Panc1 (cell line): ENCODE measurements around the gene VPS11.

Experiments
- POLR2AphosphoS5 ChIP-seq: IDR thresholded peaks from 2 replicates; pipeline ENCODE4 v1.6.1; 2012; ENCODE audit warnings: mild to moderate bottlenecking, low read depth, low read length, moderate library complexity
- SIN3A ChIP-seq: IDR thresholded peaks from 2 replicates; pipeline ENCODE4 v1.6.1; 2012; ENCODE audit warnings: low read depth, mild to moderate bottlenecking, low read length, moderate library complexity, borderline replicate concordance; ENCODE audit not compliant: insufficient read depth
- TF ChIP-seq, protein P1 (sequence below): fragments of 450-650 bp; IDR thresholded peaks from 2 replicates; pipeline ENCODE4 v1.5.1; 2017; ENCODE audit warnings: mild to moderate bottlenecking
- TF ChIP-seq, protein P2 (sequence below), 2 experiments: IDR thresholded peaks; 2 replicates each; pipeline ENCODE4 v1.6.1; 2011 to 2012; ENCODE audit warnings: low read depth in 2 of 2, control low read depth in 1 of 2, low read length in 1 of 2, mild to moderate bottlenecking in 1 of 2, moderate library complexity in 1 of 2; ENCODE audit not compliant: insufficient read depth in 1 of 2

DNA sequence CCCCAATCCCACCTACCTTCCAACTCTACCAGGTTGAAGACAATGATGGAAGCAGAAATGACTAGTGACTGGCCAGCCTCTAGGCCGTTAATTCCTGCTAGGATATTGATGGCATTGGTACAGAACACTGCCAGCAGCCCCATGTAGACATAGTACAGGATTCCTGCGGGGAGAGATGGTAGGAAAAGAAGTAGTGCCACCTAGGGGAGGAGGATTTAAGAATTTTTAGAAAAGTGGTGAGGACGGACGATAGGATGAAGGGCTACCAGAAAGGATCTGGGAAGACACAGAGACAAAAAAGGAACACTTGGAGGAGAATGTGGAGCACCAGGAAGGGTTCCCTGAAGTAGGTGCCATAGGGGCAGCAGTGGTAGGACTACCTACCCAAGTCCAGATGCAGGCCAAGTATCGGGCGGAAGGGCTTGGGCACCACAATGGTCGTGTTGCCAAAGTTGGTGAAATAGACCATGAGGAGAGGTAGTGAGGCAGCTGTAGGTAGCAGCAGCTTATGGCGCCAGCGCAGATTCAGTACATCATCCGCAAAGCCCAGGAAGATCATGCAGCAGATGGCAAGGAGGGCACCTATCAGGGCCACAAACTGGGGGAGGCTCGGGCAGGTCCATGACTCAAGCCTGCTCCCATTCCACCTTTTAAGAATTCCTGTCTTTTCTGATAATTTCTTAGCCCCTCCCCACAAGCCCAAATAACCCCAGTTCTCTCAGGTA lies 32.8 kb downstream of the VPS11 start:
- TF ChIP-seq, protein P1, sequence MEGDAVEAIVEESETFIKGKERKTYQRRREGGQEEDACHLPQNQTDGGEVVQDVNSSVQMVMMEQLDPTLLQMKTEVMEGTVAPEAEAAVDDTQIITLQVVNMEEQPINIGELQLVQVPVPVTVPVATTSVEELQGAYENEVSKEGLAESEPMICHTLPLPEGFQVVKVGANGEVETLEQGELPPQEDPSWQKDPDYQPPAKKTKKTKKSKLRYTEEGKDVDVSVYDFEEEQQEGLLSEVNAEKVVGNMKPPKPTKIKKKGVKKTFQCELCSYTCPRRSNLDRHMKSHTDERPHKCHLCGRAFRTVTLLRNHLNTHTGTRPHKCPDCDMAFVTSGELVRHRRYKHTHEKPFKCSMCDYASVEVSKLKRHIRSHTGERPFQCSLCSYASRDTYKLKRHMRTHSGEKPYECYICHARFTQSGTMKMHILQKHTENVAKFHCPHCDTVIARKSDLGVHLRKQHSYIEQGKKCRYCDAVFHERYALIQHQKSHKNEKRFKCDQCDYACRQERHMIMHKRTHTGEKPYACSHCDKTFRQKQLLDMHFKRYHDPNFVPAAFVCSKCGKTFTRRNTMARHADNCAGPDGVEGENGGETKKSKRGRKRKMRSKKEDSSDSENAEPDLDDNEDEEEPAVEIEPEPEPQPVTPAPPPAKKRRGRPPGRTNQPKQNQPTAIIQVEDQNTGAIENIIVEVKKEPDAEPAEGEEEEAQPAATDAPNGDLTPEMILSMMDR: peak; percentile 88
- TF ChIP-seq POLR2AphosphoS5 (no peak), SIN3A (no peak)
- TF ChIP-seq, protein P2, sequence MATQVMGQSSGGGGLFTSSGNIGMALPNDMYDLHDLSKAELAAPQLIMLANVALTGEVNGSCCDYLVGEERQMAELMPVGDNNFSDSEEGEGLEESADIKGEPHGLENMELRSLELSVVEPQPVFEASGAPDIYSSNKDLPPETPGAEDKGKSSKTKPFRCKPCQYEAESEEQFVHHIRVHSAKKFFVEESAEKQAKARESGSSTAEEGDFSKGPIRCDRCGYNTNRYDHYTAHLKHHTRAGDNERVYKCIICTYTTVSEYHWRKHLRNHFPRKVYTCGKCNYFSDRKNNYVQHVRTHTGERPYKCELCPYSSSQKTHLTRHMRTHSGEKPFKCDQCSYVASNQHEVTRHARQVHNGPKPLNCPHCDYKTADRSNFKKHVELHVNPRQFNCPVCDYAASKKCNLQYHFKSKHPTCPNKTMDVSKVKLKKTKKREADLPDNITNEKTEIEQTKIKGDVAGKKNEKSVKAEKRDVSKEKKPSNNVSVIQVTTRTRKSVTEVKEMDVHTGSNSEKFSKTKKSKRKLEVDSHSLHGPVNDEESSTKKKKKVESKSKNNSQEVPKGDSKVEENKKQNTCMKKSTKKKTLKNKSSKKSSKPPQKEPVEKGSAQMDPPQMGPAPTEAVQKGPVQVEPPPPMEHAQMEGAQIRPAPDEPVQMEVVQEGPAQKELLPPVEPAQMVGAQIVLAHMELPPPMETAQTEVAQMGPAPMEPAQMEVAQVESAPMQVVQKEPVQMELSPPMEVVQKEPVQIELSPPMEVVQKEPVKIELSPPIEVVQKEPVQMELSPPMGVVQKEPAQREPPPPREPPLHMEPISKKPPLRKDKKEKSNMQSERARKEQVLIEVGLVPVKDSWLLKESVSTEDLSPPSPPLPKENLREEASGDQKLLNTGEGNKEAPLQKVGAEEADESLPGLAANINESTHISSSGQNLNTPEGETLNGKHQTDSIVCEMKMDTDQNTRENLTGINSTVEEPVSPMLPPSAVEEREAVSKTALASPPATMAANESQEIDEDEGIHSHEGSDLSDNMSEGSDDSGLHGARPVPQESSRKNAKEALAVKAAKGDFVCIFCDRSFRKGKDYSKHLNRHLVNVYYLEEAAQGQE (IDR thresholded peaks at IDR 0.05; ENCODE audit: insufficient read depth in 1 of 2, low read depth in 2 of 2, low read length in 1 of 2): no peak
